ENCODE results near the gene RNF212.

The RNF212 gene

GRCh38 chr4:1044469-1045192, 68.7 kb downstream of the RNF212 start:
- DNase-seq (ENCODE audit: insufficient read length, low spot score) (no peak), FAIRE-seq (no peak)
- TF ChIP-seq, protein P1, sequence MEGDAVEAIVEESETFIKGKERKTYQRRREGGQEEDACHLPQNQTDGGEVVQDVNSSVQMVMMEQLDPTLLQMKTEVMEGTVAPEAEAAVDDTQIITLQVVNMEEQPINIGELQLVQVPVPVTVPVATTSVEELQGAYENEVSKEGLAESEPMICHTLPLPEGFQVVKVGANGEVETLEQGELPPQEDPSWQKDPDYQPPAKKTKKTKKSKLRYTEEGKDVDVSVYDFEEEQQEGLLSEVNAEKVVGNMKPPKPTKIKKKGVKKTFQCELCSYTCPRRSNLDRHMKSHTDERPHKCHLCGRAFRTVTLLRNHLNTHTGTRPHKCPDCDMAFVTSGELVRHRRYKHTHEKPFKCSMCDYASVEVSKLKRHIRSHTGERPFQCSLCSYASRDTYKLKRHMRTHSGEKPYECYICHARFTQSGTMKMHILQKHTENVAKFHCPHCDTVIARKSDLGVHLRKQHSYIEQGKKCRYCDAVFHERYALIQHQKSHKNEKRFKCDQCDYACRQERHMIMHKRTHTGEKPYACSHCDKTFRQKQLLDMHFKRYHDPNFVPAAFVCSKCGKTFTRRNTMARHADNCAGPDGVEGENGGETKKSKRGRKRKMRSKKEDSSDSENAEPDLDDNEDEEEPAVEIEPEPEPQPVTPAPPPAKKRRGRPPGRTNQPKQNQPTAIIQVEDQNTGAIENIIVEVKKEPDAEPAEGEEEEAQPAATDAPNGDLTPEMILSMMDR (IDR thresholded peaks at IDR 0.05; ENCODE audit: insufficient read depth, missing control alignments) = no peak

DNA sequence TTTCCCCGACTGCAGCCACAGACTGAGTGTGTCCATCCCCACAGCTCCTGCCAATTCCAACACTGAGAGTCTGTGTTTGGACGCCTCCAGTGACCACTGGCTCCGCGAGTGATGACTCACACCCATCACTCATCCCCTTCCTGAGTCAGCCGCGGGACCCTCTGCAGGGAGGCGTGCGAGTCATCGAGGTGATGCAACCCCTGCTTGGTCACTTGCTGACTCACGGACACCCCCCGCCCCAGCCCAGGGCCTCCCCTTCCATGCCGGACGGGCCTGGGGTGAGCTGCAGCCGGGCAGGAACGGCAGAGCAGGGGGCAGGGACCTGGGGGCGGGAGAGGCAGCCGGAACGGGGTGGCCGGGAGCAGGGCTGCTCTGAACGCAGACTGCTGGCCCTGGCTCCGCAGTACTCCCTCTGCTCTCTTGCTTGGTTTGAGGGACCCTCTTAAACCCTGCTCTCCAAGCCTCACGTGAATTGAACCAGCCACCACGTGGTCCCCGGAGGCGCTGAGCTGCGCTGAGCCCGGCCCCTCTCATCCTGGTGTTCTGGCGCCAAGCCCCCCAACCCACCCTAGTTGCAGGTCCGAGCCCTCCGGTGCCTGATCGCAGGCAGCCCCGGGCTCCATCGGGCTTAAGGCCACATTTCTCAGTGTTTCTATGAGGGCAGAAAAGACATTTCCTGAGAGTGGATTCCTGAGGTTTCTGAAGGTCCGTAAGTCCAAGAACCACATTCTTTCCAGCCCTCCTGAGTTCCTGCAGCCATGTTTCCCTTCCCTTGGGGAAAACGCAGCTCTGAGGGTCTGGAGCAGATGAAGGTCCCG, 69.5 kb downstream of the RNF212 start:
- TF ChIP-seq, protein P1 (IDR thresholded peaks at IDR 0.05; ENCODE audit: insufficient read depth, missing control alignments) = no peak
- DNase-seq (ENCODE audit: insufficient read length, low spot score) (no peak), FAIRE-seq (no peak)

DNA sequence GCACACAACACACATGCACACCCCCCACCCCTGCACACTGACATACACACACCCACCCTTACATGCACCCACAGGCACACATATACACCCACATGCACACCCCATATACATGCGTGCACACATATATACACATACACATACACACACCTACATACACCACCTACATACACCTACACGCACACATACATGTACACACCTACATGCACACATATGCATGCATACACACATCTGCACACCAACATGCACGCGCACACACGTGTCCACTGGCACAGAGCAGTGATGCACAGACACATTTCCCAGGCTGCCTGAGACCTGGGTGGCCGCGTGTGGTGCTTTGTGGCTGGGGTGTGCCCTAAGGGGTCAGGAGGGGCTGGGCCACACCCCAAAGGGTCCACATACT, 70.2 kb downstream of the RNF212 start:
- FAIRE-seq = no peak

GRCh38 chr4:1042352-1043055, 70.9 kb downstream of the RNF212 start:
- TF ChIP-seq, protein P1 (IDR thresholded peaks at IDR 0.05; ENCODE audit: insufficient read depth, missing control alignments) = no peak
- FAIRE-seq (no peak), DNase-seq (ENCODE audit: insufficient read length, low spot score) (no peak)

More for the DNA sequence above, 70.2 kb downstream of the RNF212 start:
- TF ChIP-seq, protein P1 (IDR thresholded peaks at IDR 0.05; ENCODE audit: insufficient read depth, missing control alignments) = no peak
- DNase-seq (ENCODE audit: insufficient read length, low spot score) = no peak

- FAIRE-seq (no peak), DNase-seq (ENCODE audit: insufficient read length, low spot score) (no peak)
- TF ChIP-seq, protein P1 (IDR thresholded peaks at IDR 0.05; ENCODE audit: insufficient read depth, missing control alignments) = no peak
Observed at GRCh38 chr4:1041936-1042330, 71.4 kb downstream of the RNF212 start.

- TF ChIP-seq, protein P1 (IDR thresholded peaks at IDR 0.05; ENCODE audit: insufficient read depth, missing control alignments) = no peak
- no peak for DNase-seq (ENCODE audit: insufficient read length, low spot score)
- no peak for FAIRE-seq
Observed at GRCh38 chr4:1041147-1041935, 72.0 kb downstream of the RNF212 start.

Measured in D721Med (cell line).